HEK293T (cell line): Measurements from ENCODE around the gene ELP1.

Source experiments
- CTCF ChIA-PET: fragments of 350-600 bp; formaldehyde crosslinking; extraction: SDS; loops from one replicate; lab custom pipeline; 2021; ENCODE audit warnings: antibody characterized with exemption, inconsistent platforms; lab: Yijun Ruan, JAX
- POLR2A ChIA-PET: fragments of 350-600 bp; formaldehyde crosslinking; extraction: SDS; loops from one replicate; lab custom pipeline; 2020; ENCODE audit warnings: antibody characterized with exemption, inconsistent platforms; lab: Yijun Ruan, JAX
- DNase-seq: peaks from one replicate; pipeline ENCODE4 v3.0.0; 2012; ENCODE audit warnings: mixed read lengths; ENCODE audit errors: extremely low spot score
- ARNT ChIP-seq: fragments of 450-650 bp; IDR thresholded peaks from 2 replicates; pipeline ENCODE4 v1.6.1; 2017; ENCODE audit warnings: mild to moderate bottlenecking
- BHLHE40 ChIP-seq: fragments of 450-650 bp; IDR thresholded peaks from 2 replicates; pipeline ENCODE4 v1.6.1; 2016; ENCODE audit warnings: mild to moderate bottlenecking, moderate library complexity, borderline replicate concordance
- CTBP1 ChIP-seq: fragments of 450-650 bp; IDR thresholded peaks from 2 replicates; pipeline ENCODE4 v1.6.1; 2016; ENCODE audit warnings: borderline replicate concordance
- ELF4 ChIP-seq: fragments of 450-650 bp; IDR thresholded peaks from 2 replicates; pipeline ENCODE4 v1.6.1; 2017; ENCODE audit warnings: antibody characterized with exemption
- FOXA1 ChIP-seq: fragments of 450-650 bp; IDR thresholded peaks from 2 replicates; pipeline ENCODE4 v1.6.1; 2016; ENCODE audit warnings: mild to moderate bottlenecking
- FOXK2 ChIP-seq: fragments of 450-650 bp; IDR thresholded peaks from 2 replicates; pipeline ENCODE4 v1.6.1; 2016; ENCODE audit warnings: mild to moderate bottlenecking
- FOXM1 ChIP-seq: fragments of 450-650 bp; IDR thresholded peaks from 2 replicates; pipeline ENCODE4 v1.6.1; 2017; ENCODE audit warnings: mild to moderate bottlenecking, borderline replicate concordance
- HDGF ChIP-seq: fragments of 450-650 bp; IDR thresholded peaks from 2 replicates; pipeline ENCODE4 v1.6.1; 2017; ENCODE audit warnings: antibody characterized with exemption, borderline replicate concordance
- L3MBTL2 ChIP-seq: fragments of 450-650 bp; conservative IDR thresholded peaks from 2 replicates; pipeline ENCODE4 v1.6.1; 2016; ENCODE audit warnings: mild to moderate bottlenecking
- LEF1 ChIP-seq: fragments of 450-650 bp; IDR thresholded peaks from 2 replicates; pipeline ENCODE4 v1.6.1; 2017; ENCODE audit warnings: mild to moderate bottlenecking, borderline replicate concordance
- NFRKB ChIP-seq: fragments of 450-650 bp; IDR thresholded peaks from 2 replicates; pipeline ENCODE4 v1.6.1; 2016; ENCODE audit warnings: mild to moderate bottlenecking, moderate library complexity
- SP1 ChIP-seq: fragments of 450-650 bp; IDR thresholded peaks from 2 replicates; pipeline ENCODE4 v1.6.1; 2017
- SUZ12 ChIP-seq: fragments of 450-650 bp; IDR thresholded peaks from 2 replicates; pipeline ENCODE4 v1.6.1; 2016; ENCODE audit warnings: mild to moderate bottlenecking
- TARDBP ChIP-seq: fragments of 450-650 bp; IDR thresholded peaks from 2 replicates; pipeline ENCODE4 v1.6.1; 2016
- ZNF384 ChIP-seq: fragments of 450-650 bp; IDR thresholded peaks from 2 replicates; pipeline ENCODE4 v1.6.1; 2016
- TF ChIP-seq, protein P1 (sequence below): fragments of 450-650 bp; IDR thresholded peaks from 2 replicates; pipeline ENCODE4 v1.6.1; 2016

ELP1 gene

GRCh38 chr9:108860764-108861163 lies 73.2 kb downstream of the ELP1 start:
- POLR2A ChIA-PET, result no interaction called here
- no peak for DNase-seq
- CTCF ChIA-PET, result no interaction called here
- TF ChIP-seq ELF4 (no peak), NFRKB (no peak), BHLHE40 (no peak), ZNF384 (no peak), FOXK2 (no peak), SP1 (no peak), CTBP1 (no peak), TARDBP (no peak)
- TF ChIP-seq, protein P1, sequence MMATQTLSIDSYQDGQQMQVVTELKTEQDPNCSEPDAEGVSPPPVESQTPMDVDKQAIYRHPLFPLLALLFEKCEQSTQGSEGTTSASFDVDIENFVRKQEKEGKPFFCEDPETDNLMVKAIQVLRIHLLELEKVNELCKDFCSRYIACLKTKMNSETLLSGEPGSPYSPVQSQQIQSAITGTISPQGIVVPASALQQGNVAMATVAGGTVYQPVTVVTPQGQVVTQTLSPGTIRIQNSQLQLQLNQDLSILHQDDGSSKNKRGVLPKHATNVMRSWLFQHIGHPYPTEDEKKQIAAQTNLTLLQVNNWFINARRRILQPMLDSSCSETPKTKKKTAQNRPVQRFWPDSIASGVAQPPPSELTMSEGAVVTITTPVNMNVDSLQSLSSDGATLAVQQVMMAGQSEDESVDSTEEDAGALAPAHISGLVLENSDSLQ, result no peak

- ChIA-PET POLR2A (no interaction called here), CTCF (no interaction called here)
- TF ChIP-seq, protein P1, result no peak
- TF ChIP-seq SP1 (no peak), ZNF384 (no peak), FOXM1 (no peak), NFRKB (no peak), HDGF (no peak), LEF1 (no peak), TARDBP (no peak), SUZ12 (no peak)
- no peak for DNase-seq
Measured at GRCh38 chr9:108860354-108860753, 73.6 kb downstream of the ELP1 start.

DNA sequence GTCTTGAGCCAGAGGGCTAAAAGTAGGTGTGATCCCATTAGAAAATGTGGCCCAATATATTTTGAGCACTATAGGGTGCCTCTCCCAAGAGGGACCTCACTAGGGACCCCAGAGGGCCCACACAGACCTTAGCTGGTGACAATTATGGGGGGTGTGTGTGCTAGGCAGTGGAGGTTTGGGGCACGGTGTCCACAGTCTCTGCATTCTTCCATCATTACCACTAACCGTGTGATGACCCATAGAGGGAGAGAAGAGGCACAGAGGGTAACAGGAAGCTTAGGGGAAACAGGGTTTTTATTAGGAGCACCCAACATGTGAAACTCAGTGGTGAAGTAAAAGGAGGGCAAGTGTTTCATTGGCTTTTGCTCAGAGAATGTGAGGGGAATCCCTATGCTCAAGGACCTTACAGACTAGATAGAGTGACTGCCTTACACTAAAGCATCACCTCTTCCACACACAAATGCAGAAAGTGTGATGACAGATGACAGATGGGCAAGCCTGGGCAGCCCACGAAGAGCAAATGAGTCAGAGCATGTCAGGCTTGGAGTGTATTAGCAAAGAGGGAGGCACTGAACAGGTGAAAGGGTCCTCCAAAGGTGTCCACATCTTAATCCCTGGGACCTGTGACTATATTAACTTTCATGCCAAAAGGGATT lies 74.3 kb downstream of the ELP1 start:
- TF ChIP-seq ZNF384 (no peak), FOXM1 (no peak), NFRKB (no peak), CTBP1 (no peak), SP1 (no peak), L3MBTL2 (no peak), TARDBP (no peak), HDGF (no peak), ARNT (no peak), FOXA1 (no peak), BHLHE40 (no peak), SUZ12 (no peak), LEF1 (no peak), ELF4 (no peak), FOXK2 (no peak)
- TF ChIP-seq, protein P1, result no peak
- DNase-seq, result no peak
- ChIA-PET POLR2A (no interaction called here), CTCF (no interaction called here)

- no peak for DNase-seq
- POLR2A ChIA-PET, result no interaction called here
- CTCF ChIA-PET, result no interaction called here
- TF ChIP-seq SUZ12, result no peak
- no peak for TF ChIP-seq SP1
- TF ChIP-seq NFRKB, result no peak
- TF ChIP-seq CTBP1, result no peak
- TF ChIP-seq HDGF, result no peak
- TF ChIP-seq FOXK2, result no peak
- no peak for TF ChIP-seq BHLHE40
- no peak for TF ChIP-seq ELF4
- no peak for TF ChIP-seq TARDBP
- no peak for TF ChIP-seq LEF1
- no peak for TF ChIP-seq ARNT
Measured at GRCh38 chr9:108857572-108857971, 76.4 kb downstream of the ELP1 start.

DNA sequence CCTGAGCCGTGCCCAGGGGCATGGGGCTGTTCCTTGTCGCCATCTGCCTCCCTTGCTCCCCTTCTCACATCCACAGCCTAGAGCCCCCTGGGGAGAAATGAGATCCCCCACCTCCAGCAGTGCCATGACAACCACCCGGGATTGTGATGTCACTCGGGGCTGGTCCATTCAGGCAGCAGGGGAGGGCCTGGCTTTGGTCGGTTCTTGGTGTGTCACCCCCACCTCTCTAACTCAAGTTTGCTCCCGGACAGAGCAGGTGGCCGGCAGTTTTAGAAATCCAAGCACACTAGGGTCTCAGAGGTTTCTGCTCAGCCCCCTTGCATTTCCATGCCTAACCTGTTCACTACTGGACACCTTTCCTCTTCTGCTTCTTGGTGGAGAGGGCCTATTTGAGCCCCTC lies 78.0 kb downstream of the ELP1 start, which contains the start of gene ACTL7B:
ACTL7B (minus strand) TSS at position 99 of the 400 bp plus-strand sequence; CDS start at position 43, 56 bp downstream.
- DNase-seq, result no peak
- ChIA-PET CTCF (no interaction called here), POLR2A (no interaction called here)
- TF ChIP-seq BHLHE40 (no peak), L3MBTL2 (no peak), FOXA1 (no peak), FOXM1 (no peak), SUZ12 (no peak), ELF4 (no peak), LEF1 (no peak), FOXK2 (no peak), NFRKB (no peak), CTBP1 (no peak), TARDBP (no peak), ZNF384 (no peak)
- TF ChIP-seq, protein P1, result no peak

- DNase-seq, result no peak
- ChIA-PET POLR2A (no interaction called here), CTCF (no interaction called here)
- TF ChIP-seq LEF1 (no peak), BHLHE40 (no peak), L3MBTL2 (no peak), SP1 (no peak), CTBP1 (no peak), TARDBP (no peak), FOXA1 (no peak), ELF4 (no peak), NFRKB (no peak), FOXM1 (no peak), HDGF (no peak), SUZ12 (no peak), ZNF384 (no peak), FOXK2 (no peak), ARNT (no peak)
- TF ChIP-seq, protein P1, result no peak
Measured at GRCh38 chr9:108855529-108855886, 78.4 kb downstream of the ELP1 start.
